ENCODE data around the gene TEX22.

Gene TEX22

GRCh38 chr14:105419195-105420091 lies 21.1 kb downstream of the TEX22 start, which contains the start of gene MTA1:
MTA1 (plus strand) TSS chr14:105419827; CDS start chr14:105420036, 209 bp downstream.
- no peaks in the 10 kb centered on the region for H3K27me3 Mint-ChIP-seq
- H3K4me1 Mint-ChIP-seq = peaks cover 28% of the 10 kb centered on the region
- peak within 1 kb of the TSS; percentile 91 for H3K4me3 Mint-ChIP-seq
- H3K36me3 Mint-ChIP-seq = no peaks in the 10 kb centered on the region
- H3K9me3 Mint-ChIP-seq = no peaks in the 10 kb centered on the region
- H3K27ac Mint-ChIP-seq = peak within 1 kb of the TSS; percentile 92

GRCh38 chr14:105420101-105420973 lies 22.0 kb downstream of the TEX22 start:
- Mint-ChIP-seq H3K27me3 (no peaks in the 10 kb centered on the region), H3K4me1 (peaks cover 25% of the 10 kb centered on the region), H3K27ac (peak overlapping the region; percentile 92), H3K9me3 (no peaks in the 10 kb centered on the region), H3K4me3 (peak overlapping the region; percentile 91), H3K36me3 (no peaks in the 10 kb centered on the region)

GRCh38 chr14:105420974-105421674 lies 22.8 kb downstream of the TEX22 start:
- Mint-ChIP-seq H3K27ac (peak overlapping the region; percentile 92), H3K36me3 (no peaks in the 10 kb centered on the region), H3K4me3 (peak overlapping the region; percentile 91), H3K4me1 (peaks cover 24% of the 10 kb centered on the region), H3K9me3 (no peaks in the 10 kb centered on the region), H3K27me3 (no peaks in the 10 kb centered on the region)

- Mint-ChIP-seq H3K27ac (peak overlapping the region; percentile 77), H3K9me3 (no peaks in the 10 kb centered on the region), H3K27me3 (no peaks in the 10 kb centered on the region), H3K4me1 (peaks cover 23% of the 10 kb centered on the region), H3K4me3 (peak overlapping the region; percentile 91), H3K36me3 (peaks cover 2% of the 10 kb centered on the region)
Observed at GRCh38 chr14:105421723-105422615, 23.6 kb downstream of the TEX22 start.

- H3K27ac Mint-ChIP-seq = peak overlapping the region; percentile 77
Observed at GRCh38 chr14:105422695-105423487, 24.6 kb downstream of the TEX22 start.

GRCh38 chr14:105423488-105424195 lies 25.3 kb downstream of the TEX22 start:
- H3K9me3 Mint-ChIP-seq = no peaks in the 10 kb centered on the region
- H3K27ac Mint-ChIP-seq = no peak overlapping the region
- peaks cover 31% of the 10 kb centered on the region for H3K4me1 Mint-ChIP-seq
- peaks cover 7% of the 10 kb centered on the region for H3K36me3 Mint-ChIP-seq
- no peak overlapping the region for H3K4me3 Mint-ChIP-seq
- H3K27me3 Mint-ChIP-seq = no peaks in the 10 kb centered on the region

More at GRCh38 chr14:105422695-105423487, 24.6 kb downstream of the TEX22 start:
- peak overlapping the region; percentile 91 for H3K4me3 Mint-ChIP-seq
- no peaks in the 10 kb centered on the region for H3K9me3 Mint-ChIP-seq
- no peaks in the 10 kb centered on the region for H3K27me3 Mint-ChIP-seq
- H3K36me3 Mint-ChIP-seq = peaks cover 4% of the 10 kb centered on the region
- H3K4me1 Mint-ChIP-seq = peaks cover 28% of the 10 kb centered on the region

- Mint-ChIP-seq H3K27me3 (no peaks in the 10 kb centered on the region), H3K36me3 (peaks cover 7% of the 10 kb centered on the region), H3K4me1 (peaks cover 28% of the 10 kb centered on the region), H3K4me3 (no peak overlapping the region), H3K9me3 (no peaks in the 10 kb centered on the region), H3K27ac (no peak overlapping the region)
Observed at GRCh38 chr14:105424861-105425260, 26.5 kb downstream of the TEX22 start.

GRCh38 chr14:105425823-105426247 lies 27.5 kb downstream of the TEX22 start:
- Mint-ChIP-seq H3K4me3 (no peak overlapping the region), H3K36me3 (peaks cover 10% of the 10 kb centered on the region), H3K27me3 (no peaks in the 10 kb centered on the region), H3K27ac (peak overlapping the region; percentile 23), H3K4me1 (peaks cover 28% of the 10 kb centered on the region), H3K9me3 (no peaks in the 10 kb centered on the region)

GRCh38 chr14:105426416-105427130 lies 28.2 kb downstream of the TEX22 start:
- Mint-ChIP-seq H3K9me3 (no peaks in the 10 kb centered on the region), H3K36me3 (peaks cover 10% of the 10 kb centered on the region), H3K4me1 (peaks cover 28% of the 10 kb centered on the region), H3K27ac (peak overlapping the region; percentile 46), H3K4me3 (no peak overlapping the region), H3K27me3 (no peaks in the 10 kb centered on the region)

GRCh38 chr14:105427412-105427811 lies 29.1 kb downstream of the TEX22 start:
- Mint-ChIP-seq H3K4me3 (no peak overlapping the region), H3K27ac (peak overlapping the region; percentile 57), H3K9me3 (no peaks in the 10 kb centered on the region), H3K36me3 (peaks cover 10% of the 10 kb centered on the region), H3K27me3 (no peaks in the 10 kb centered on the region), H3K4me1 (peaks cover 21% of the 10 kb centered on the region)

- Mint-ChIP-seq H3K36me3 (peaks cover 10% of the 10 kb centered on the region), H3K4me1 (peaks cover 16% of the 10 kb centered on the region), H3K9me3 (no peaks in the 10 kb centered on the region), H3K27ac (no peak overlapping the region), H3K4me3 (no peak overlapping the region), H3K27me3 (no peaks in the 10 kb centered on the region)
Observed at GRCh38 chr14:105427936-105428485, 29.7 kb downstream of the TEX22 start.

- Mint-ChIP-seq H3K27ac (no peak overlapping the region), H3K4me1 (peaks cover 19% of the 10 kb centered on the region), H3K27me3 (no peaks in the 10 kb centered on the region), H3K4me3 (no peak overlapping the region), H3K9me3 (no peaks in the 10 kb centered on the region), H3K36me3 (peaks cover 10% of the 10 kb centered on the region)
Observed at GRCh38 chr14:105430042-105430441, 31.7 kb downstream of the TEX22 start.
